T-helper 2 cell (primary cell): Measurements from ENCODE around the gene IRGC.

ENCODE experiments used
- DNase-seq, 5 experiments: peaks; one replicate each; pipeline versions ENCODE4 v3.0.0 to v3.0.0-alpha.2; 2012 to 2022

Gene IRGC

DNA sequence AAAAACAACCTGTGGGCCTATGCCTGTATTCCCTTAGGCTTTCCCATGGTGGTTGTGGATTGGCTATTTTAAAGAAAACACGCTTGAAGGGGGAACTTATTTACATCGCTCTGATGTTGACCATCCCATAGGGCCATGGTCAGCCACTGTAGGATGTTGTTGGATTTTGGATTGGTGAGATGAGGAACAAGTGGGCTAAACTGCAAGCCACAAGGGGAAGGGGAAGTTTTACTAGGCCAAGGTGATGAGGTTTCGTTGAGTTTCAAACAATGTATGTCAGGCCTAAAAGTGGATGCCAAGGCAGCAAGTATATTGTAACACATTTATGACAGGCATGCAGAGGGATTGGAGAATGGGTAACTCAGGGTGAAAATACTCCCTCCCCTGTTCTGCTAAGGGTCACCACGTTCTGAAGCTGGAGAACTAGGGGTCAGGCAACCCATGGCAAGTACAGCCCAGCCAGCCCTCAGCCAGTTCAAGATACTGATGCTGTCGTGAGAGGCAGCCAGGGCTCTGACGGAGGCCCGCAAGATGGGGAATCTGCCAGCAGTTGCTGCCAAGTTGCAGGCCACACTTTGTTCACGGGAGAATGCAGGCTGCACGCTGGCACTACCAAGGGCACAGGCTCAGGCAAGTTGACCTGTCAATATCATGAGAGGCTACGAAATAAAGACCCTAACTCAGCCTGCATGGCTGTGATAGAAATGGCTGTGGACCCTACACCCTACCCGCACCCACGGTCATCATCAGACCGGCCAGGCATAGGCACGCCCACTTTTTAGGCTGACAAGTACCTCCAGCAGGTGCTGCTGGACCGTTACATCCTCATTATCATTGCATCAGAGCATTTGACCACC, 11.1 kb downstream of the IRGC start:
- DNase-seq: no peak

DNA sequence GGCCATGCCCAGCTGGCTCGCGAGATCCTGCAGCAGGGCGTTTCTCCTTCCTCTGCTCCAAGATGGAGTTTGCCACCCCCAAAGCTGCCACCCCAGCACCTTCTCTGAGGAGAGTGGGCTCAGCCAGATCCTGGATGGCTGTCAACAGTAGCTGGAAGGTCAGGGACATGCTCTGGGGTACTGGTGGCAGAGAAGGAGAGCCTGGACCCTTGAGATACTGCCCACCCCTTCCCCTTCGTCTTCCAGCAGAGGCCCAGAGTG, 11.6 kb downstream of the IRGC start:
- DNase-seq: no peak

DNA sequence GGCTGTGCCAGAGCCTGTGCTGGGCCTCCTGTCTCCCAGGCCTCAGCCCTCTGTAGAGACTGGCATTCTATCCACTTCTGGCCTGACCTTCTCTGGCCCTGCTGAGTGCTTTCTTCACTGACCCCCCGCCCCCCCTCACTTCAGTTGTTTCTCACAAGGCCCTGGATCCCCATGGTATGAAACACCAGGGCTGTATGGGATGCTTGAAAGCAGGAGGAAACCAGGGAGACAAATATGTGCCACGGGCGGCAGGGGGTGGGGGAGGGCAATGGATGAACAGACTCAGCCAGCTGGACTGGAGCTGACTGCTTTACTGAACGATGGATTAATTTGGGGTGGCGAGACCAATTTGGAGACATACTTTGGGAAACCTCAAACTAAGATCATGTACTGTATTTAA, 14.0 kb downstream of the IRGC start:
- DNase-seq: no peak

DNA sequence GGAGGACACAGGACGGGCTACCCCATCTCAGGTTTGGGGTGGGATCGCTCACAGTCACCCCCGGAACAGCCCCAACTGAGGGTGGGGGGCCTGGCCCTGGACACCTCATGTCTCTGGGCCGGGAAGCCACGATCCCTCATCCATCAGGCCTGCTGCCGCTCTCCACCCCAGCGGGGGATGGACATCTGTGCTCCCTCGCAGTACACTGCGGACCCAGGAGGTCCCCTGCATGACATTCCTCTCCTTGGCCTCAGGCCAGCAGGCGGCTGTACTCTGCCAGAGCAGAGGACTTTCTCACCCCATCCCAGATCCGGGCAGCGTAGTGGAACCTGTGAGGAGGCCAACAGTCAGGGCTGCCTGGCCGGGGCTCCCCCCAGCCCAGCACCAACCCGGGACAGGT, 15.5 kb downstream of the IRGC start:
- DNase-seq: no peak

DNA sequence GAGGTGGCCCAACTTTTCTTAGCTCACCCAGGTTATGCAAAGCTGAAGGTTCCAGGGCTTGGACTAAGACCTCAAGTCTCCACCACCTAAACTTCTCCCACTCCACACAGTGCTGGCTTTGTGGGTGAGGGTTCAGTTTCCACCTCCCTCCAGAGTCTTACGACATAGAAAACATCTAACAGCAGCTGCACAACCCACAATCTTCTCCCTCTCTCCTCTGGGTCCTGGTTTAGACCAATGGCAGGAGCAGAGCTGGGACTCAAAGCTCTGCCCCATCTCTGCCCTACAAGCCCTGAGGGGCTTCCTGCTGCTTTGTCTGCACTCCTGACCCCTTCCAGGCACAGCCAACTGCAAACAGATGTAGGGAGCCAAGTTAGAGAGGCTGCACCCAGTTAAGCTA, 16.0 kb downstream of the IRGC start:
- DNase-seq: no peak

DNA sequence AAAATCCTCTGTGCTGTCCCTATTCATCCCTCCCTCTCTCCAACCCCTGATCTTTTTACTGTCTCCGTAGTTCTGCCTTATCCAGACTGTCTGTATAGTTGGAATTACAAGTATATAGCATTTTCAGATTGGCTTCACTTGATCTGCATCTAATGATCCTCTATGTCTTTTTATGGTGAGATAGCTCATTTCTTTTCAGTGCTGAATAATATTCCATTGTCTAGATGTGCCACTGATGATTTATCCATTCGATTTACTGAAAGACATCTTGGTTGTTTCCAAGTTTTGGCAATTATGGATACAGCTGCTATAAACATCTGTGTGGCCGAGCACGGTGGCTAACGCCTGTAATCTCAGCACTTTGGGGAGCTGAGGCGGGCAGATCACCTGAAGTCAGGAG, 19.1 kb downstream of the IRGC start:
- DNase-seq: no peak

DNA sequence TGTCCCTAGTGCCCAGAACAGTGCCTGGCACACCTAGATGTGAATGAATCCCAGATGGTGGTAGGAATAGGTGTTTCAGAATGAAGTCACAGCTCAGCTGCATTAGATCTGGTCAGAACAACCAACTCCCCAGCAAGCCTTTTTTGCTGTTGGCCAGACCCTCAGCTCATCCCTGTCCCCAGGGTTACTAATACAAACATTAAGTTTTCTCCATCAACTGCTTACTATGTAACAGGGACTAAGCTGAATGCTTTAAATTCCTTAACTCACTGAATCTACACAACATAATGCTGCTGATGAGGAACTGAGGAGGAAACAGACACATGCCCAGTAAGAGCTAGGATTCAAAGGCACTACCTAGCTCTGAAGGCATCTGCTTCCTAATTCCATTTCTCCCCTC, 20.1 kb downstream of the IRGC start:
- DNase-seq: no peak

DNA sequence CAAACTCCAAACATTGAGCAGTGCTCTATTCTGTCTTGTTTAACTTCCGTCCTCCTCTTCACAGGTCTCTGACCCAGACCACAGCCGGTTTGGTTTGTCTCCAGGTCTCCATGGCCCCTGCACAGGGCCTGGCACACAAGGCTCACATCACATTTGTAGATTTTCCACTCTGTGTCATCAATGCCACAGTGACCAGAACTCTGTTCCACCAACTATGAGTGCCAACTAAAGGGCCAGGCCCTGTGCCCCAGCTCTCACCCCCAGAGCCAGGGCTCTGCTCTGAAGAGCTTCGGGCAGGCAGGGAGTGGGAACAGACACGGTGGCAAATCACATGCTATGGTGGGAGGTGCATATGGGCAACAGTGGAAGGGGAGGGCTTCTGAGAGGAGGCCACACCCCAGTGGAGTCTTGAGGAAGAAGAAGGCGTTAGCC, 22.9 kb downstream of the IRGC start:
- no peak for DNase-seq

DNA sequence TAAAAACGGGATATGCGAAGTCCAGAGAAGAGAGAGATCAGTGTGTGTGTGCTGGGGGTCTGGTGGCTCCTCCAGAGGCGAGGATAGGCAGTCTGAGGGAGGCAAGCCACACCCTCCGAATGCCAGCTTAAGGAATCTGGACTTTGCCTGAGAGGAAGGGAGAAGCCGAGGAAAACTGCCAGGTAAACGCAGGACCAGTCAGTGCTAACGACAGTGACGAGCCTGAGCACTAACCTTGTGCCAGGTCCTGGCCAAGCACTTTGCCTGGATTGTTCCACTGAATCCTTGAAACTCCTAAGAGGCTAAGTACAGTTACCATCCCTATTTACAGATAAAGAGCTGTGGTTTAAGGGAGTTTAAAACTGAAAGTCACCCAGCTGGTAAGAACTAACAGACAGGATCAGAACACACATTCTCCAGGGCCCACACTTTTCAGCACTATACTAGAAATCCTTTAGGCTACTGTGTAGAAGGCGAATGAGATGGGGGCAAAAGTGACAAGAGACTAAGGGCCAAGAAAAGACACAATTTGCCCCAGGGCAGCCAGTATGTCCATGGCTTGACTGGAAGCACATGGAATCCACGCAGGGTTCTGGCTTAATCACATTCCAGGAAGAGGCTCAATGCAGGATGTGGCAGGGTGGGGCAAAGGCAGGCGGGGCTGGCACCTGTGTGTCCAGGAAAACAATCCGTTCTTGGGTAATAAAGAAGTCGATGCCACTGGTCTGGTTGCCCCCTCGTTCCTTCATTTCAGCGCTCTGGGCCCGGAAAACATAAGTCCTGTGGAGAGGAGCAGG, 23.8 kb downstream of the IRGC start:
- no peak for DNase-seq

DNA sequence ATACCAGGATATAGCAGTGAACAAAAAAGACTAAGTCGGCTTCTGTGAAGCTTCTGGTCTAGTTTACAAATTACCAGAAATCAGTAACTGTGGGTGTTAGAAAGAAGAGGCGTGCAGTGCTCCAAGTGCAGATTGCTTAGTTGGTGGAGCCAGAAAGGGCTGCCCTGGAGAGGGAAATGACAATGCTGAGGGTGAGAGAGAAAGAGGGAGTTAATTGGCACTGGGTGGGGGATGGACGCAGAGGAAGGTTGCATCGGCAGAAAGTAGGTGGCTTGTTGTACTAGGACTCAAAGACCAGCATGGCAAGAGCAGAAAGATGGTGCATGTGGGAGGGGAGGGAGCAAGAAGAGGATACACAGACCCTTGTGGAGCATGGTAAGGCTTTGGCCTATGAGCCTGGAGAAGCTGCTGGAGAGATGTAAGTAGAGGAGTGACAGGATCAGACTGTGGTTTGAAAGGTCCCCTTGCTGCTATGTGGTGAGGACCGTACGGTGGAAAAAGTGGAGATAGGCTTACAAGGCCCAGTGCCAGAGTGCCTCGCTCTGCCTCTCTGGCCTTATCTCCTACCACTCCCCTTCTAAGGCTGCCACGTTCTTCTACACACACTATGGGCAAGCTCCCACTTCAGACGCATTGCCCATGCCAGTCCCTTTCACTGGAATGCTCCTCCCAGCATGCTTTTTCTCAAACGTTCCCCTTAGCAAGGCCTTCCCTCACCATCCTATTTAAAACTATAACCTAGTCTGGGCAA, 25.4 kb downstream of the IRGC start:
- no peak for DNase-seq

DNA sequence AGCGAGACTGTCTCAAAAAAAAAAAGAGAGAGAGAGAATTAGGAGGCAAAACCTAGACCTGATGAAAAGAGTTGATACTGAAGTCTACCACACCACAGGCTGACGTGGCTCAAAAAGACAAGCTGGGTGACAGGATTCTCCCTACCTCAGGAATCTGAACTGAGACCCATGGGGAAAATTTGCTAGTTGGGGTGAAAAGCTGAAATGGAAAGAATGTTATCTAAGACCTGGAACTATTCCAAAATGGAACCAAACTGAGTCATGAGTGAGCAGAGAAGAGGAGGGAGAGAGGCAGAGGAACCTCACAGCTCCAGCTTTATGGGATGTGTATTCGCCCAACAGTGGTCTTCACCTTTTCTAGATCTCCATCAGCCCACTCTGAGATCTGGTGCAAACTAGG, 27.2 kb downstream of the IRGC start:
- no peak for DNase-seq

DNA sequence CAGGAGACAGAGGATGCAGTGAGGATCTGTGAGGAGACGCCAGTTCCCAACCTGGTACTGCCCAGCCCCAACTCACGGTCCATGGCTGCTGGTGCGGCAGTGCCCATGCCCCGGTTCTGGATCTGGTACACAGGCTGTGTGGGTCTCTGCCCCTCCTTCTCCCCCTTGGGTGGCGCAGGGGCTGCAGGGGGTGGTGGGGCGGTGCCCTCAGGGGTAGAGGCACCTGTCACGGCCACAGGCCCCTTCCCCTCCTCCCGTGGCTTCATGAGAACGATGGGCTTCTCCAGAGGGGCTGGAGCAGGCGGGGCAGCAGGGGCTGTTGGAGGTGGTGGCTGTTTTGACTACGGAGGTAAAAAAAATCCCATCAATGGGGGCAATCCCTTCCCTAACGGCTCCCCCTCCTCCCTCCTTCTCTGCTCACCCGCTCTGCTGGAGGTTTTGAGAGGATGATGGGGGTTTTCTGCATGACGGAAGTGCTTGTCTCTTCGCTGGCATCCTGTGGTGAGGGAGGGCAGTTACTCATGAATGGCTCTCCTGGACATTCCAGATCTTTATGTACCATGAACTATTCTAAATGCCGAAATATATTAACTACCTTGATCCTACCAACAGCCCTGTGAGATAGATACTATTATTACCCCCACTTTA, 31.8 kb downstream of the IRGC start:
- peak in 1 of 5 experiments; percentile 49 for DNase-seq

DNA sequence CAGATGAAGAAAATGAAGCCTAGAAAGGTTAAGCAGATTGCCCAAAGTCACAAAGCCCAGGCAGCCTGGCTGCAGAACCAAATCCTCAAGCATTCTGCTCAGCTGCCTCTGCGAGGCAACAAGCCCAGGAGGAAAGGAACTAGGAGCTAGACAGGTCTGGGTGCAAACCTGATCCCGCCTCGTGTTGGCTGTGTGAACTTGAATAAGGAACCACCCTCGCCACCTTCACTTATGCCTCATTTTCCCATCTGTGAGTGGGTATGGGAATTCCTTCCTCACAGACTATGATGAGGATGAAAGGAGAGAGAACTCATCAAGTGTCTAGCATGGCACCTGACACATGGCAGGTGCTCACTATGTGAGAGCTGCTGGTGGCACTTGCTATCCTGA, 32.3 kb downstream of the IRGC start:
- no peak for DNase-seq

DNA sequence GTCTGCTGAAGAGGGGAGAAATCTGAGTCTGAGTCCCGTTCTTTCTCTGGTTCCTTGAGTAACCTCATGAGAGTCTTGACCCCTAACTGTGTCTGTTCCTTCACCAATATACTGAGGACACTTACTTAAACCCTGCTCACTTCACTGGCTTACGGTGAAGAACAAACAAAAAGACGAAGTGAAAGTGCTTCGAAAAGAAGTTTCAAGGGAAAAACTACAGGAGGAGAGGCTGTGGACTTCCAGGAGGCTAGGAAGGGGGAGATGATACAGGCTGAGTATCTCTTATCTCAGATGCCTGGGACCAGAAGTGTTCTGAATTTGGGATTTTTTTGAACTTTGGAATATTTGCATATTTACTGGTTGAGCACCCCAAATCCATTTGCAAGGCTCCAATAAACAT, 32.8 kb downstream of the IRGC start:
- DNase-seq: no peak

DNA sequence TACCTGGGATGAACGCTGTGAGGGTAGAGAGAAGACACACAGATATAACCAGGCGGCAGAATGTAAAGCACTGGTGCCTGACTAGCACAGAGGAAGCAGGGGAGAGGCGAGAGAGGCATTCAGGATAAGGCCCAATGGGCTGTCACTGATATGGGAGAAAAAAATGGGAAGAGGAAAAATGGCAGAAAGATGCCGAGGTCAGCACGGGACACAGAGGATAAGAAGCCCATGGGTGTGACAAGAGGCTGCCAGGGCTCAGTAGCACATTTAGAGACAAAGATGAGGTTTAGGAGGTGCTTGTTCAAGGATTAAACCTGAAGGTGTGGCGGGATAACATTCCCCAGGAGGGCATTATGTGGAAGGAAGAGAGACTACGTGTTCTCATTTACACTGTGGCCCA, 33.3 kb downstream of the IRGC start:
- DNase-seq: no peak

DNA sequence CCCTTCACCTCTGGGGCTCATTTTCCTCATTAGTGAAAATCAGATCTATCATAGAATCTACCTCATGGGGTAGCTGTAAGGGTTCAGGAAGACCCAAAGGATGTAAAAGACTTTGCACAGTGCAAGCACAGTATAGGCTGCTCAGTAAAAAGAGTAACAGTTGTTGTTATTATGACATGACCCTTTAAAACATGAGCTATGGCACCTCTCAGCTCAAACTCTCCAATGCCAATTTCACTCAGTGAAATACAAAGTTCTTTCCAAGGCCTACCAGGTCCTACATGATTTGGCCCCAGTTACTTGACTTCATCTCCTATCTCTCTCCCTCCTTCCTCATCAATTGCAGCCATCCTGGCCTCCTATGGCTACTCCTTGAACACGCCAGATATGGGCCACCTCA, 34.0 kb downstream of the IRGC start:
- DNase-seq: no peak

DNA sequence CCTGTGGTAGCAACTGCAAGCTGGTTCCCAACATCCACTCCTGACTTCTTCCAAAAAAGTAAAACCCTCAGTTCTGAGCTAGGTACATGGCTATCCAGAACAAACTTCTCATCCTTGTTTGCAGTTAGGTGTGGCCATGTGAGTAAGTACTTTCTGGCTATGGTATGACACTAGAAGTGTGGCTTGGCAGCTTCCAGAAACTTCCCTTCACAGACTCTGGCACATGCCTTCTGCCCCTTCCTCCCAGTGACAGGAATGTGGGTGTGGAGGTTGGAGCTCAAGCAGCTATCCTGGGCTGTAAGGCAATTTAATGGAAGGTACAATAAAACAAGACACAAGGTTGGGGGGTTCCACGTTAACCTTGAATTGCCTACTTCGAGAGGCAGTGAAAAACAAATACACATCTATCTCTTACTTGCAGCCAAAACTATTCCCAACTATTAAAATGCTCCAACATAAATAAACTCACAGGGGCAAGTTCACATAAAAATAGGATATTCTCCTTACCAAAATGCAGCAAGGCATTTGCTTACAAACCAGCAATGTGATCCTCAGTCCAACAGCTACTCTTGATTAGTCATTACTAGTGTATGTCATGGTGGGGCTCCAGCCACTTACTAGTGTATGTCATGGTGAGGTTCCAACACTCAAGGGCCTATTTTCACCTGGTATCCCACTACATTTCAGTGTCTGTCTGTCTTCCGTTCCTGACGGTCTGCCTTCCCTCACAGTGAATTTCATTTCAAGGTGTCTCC, 35.8 kb downstream of the IRGC start:
- DNase-seq: no peak

DNA sequence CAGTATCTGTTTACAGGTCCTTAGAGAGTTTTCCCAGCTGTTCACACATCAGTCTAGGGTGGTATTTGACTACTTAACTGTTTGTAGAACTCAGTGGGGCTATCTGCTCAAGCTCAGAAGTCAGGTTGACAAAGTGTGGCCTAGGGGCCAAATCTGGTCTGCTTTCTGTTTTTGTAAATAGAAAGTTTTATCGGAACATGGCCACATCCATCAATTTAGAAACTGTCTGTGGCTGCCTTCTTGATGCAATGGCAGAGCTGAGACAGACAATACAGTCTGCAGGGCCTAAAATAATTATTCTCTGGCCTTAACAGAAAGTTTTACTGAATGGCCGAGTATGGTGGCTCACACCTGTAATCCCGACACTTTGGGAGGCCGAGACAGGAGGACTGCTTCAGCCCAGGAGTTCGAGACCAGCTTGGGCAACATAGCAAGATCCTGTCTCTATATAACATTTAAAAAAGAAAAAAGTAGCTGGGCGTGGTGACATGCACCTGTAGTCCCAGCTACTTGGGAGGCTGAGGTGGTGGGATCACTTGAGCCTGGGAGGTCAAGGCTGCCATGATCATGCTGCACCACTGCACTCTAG, 36.5 kb downstream of the IRGC start:
- DNase-seq: peak in 1 of 5 experiments; percentile 30

DNA sequence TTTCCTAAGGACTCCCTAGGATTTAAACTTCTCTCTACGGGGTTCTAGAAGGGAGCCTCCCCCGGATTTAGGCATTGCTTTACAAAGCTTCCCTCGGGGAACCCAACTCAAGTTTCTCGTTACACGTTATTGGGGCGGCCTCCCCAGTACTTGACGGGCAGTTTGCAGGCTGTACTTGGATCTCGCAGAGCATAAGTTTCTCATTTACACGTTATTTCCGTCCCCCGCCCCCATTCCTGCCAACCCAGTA, 38.3 kb downstream of the IRGC start:
- DNase-seq: no peak

DNA sequence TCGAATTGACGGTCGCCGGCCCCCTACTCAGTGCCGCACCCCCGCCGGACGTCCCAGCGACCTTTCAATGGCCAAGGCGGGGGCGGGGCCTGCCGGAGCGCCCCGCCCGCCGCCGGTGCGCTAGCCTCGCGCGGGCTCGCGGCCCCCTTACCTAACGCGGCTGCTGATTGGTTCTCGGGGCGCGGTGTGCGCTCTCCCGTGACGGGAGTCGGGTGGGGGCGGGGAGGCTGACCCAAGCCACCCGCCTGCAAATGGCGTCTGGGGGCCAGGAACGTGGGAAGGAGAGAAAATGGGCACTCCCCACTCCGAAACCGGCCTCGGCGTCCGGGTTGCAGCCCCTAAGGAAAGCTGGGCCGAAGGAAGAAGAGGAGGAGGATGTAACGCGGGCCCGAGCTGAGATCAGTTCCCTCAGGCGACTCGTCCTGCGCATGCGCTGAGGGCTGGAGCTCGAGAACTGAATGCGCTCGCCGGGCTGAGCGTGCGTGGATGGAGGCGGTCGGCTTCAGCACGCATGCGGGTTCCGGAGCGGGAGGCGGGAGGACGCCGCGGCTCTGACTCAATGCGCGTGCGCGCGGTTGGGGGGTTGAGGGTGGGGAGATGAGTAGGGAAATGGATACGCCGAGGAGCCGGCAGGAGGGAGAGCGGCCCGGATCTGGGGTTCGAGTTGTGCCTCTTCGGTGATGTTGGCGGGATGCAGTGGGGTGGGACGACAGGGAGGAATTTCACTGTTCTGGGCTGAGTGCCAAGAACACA, 38.8 kb downstream of the IRGC start, which contains the start of gene SMG9:
SMG9 (minus strand) TSS at position 460 of the 753 bp plus-strand sequence. CDS start 4,221 bp downstream, outside the sequence.
- peak; percentile 97 to 99 (median 98) for DNase-seq

DNA sequence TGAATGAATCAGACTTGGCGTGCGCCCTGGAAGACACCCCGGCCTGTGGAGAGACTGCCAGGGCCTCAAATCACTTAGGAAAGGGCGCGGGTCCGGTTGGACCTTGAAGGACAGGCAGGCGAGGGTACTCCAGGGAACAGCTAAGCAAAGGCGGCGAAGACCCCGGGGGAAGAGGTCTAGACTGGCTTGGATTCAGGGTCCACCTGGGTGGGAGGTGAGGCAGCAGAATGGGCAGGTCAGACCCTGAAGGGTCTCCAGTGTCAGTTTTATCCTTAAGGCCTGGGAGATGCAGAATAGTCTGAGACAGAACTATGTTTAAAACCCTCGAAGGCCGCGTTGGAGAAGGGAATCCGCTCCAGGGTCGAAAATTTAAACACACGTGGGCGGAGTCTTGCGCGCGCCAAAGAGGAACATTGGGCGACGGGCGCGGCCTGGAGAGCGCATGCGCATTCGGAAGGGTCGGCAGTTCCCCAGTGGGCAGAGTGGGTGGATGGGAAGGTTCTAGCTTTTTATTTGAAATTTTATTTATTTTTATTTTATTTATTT, 39.5 kb downstream of the IRGC start:
- peak; percentile 59 to 86 (median 64) for DNase-seq
